IgD-negative memory B cell (primary cell): Measurements from ENCODE around the gene EXOC2. TPM values are rescaled to one million over a fixed set of nuclear protein-coding genes. Genes with fewer than 3 reads are reported as not detected.

Experiments used
- H3K27ac Mint-ChIP-seq, 3 donors: one replicate each; pipeline ENCODE4 v1.8.0; 2020 to 2022; ENCODE audit warnings: mild to moderate bottlenecking in 3 of 3, mixed read lengths in 3 of 3, moderate library complexity in 1 of 3
- H3K27me3 Mint-ChIP-seq: one replicate; pipeline ENCODE4 v1.8.0; 2021; ENCODE audit warnings: mixed read lengths
- H3K36me3 Mint-ChIP-seq: one replicate; pipeline ENCODE4 v1.8.0; 2020; ENCODE audit warnings: mild to moderate bottlenecking, mixed read lengths
- H3K4me1 Mint-ChIP-seq, 3 donors: one replicate each; pipeline ENCODE4 v1.8.0; 2020 to 2022; ENCODE audit warnings: mixed read lengths in 3 of 3, mild to moderate bottlenecking in 1 of 3
- H3K4me3 Mint-ChIP-seq, 4 donors: one replicate each; pipeline ENCODE4 v1.8.0; 2020 to 2022; ENCODE audit warnings: mild to moderate bottlenecking in 4 of 4, mixed read lengths in 4 of 4, moderate library complexity in 3 of 4
- H3K9me3 Mint-ChIP-seq, 3 donors: one replicate each; pipeline ENCODE4 v1.8.0; 2020 to 2021; ENCODE audit warnings: mixed read lengths in 3 of 3, mild to moderate bottlenecking in 1 of 3
- polyA plus RNA-seq: library from polyadenylated mRNA; unstranded; fragments of 300-500 nt; fragmentation: Illumina TruSeq; gene quantifications from one replicate; pipeline ENCODE4 v1.2.3, GENCODE V29; 2021

Gene EXOC2
- 26.3 TPM for polyA plus RNA-seq

GRCh38 chr6:692858-693722 lies at the start of gene EXOC2:
Gene EXOC2, minus strand, starts transcription at chr6:693139. Its CDS starts 55,321 bp downstream, at chr6:637818.
- peaks cover 20 to 28% (median 22%) of the 10 kb centered on the region in 3 donors for H3K4me1 Mint-ChIP-seq
- no peaks in the 10 kb centered on the region for H3K9me3 Mint-ChIP-seq
- H3K36me3 Mint-ChIP-seq: peaks cover 5% of the 10 kb centered on the region
- H3K27me3 Mint-ChIP-seq: no peaks in the 10 kb centered on the region
- peak within 1 kb of the TSS; percentile 87 to 98 (median 96) for H3K4me3 Mint-ChIP-seq
- H3K27ac Mint-ChIP-seq: peak within 1 kb of the TSS; percentile 59 to 92 (median 65)

- Mint-ChIP-seq H3K27ac (no peak overlapping the region), H3K9me3 (no peaks in the 10 kb centered on the region), H3K27me3 (peaks cover 3% of the 10 kb centered on the region), H3K4me3 (no peak overlapping the region), H3K36me3 (no peaks in the 10 kb centered on the region), H3K4me1 (no peaks in the 10 kb centered on the region)
Observed at GRCh38 chr6:741410-742339, 48.7 kb upstream of the EXOC2 start.

GRCh38 chr6:736657-737446 lies 43.9 kb upstream of the EXOC2 start:
- Mint-ChIP-seq H3K9me3 (no peaks in the 10 kb centered on the region), H3K27me3 (peaks cover 5% of the 10 kb centered on the region), H3K27ac (no peak overlapping the region), H3K4me1 (no peaks in the 10 kb centered on the region), H3K36me3 (no peaks in the 10 kb centered on the region), H3K4me3 (peak overlapping the region in 1 of 4 donors; percentile 20)

GRCh38 chr6:733431-734219 lies 40.7 kb upstream of the EXOC2 start:
- Mint-ChIP-seq H3K36me3 (no peaks in the 10 kb centered on the region), H3K9me3 (no peaks in the 10 kb centered on the region), H3K27ac (no peak overlapping the region), H3K4me3 (no peak overlapping the region), H3K4me1 (no peaks in the 10 kb centered on the region), H3K27me3 (peaks cover 6% of the 10 kb centered on the region)

- no peaks in the 10 kb centered on the region for H3K9me3 Mint-ChIP-seq
- H3K27ac Mint-ChIP-seq: no peak overlapping the region
- no peaks in the 10 kb centered on the region for H3K36me3 Mint-ChIP-seq
- no peak overlapping the region for H3K4me3 Mint-ChIP-seq
- no peaks in the 10 kb centered on the region for H3K4me1 Mint-ChIP-seq
- peaks cover 6% of the 10 kb centered on the region for H3K27me3 Mint-ChIP-seq
Observed at GRCh38 chr6:731924-732323, 39.0 kb upstream of the EXOC2 start.

- H3K27me3 Mint-ChIP-seq: peaks cover 6% of the 10 kb centered on the region
- H3K4me3 Mint-ChIP-seq: no peak overlapping the region
- peaks cover 4% of the 10 kb centered on the region for H3K36me3 Mint-ChIP-seq
- peaks cover 0 to 2% (median 0%) of the 10 kb centered on the region in 3 donors for H3K9me3 Mint-ChIP-seq
- no peaks in the 10 kb centered on the region for H3K4me1 Mint-ChIP-seq
- no peak overlapping the region for H3K27ac Mint-ChIP-seq
Observed at GRCh38 chr6:729606-730320, 36.8 kb upstream of the EXOC2 start.

GRCh38 chr6:727856-728255 lies 34.9 kb upstream of the EXOC2 start:
- H3K9me3 Mint-ChIP-seq: peaks cover 0 to 2% (median 0%) of the 10 kb centered on the region in 3 donors
- H3K4me1 Mint-ChIP-seq: no peaks in the 10 kb centered on the region
- peaks cover 4% of the 10 kb centered on the region for H3K36me3 Mint-ChIP-seq
- H3K4me3 Mint-ChIP-seq: no peak overlapping the region
- H3K27me3 Mint-ChIP-seq: peaks cover 7% of the 10 kb centered on the region
- H3K27ac Mint-ChIP-seq: no peak overlapping the region

- Mint-ChIP-seq H3K36me3 (peaks cover 7% of the 10 kb centered on the region), H3K9me3 (peaks cover 0 to 2% (median 0%) of the 10 kb centered on the region in 3 donors), H3K27ac (no peak overlapping the region), H3K27me3 (peaks cover 13% of the 10 kb centered on the region), H3K4me1 (peaks cover 4 to 5% (median 4%) of the 10 kb centered on the region in 3 donors), H3K4me3 (no peak overlapping the region)
Observed at GRCh38 chr6:723540-723939, 30.6 kb upstream of the EXOC2 start.

GRCh38 chr6:722608-723007 lies 29.7 kb upstream of the EXOC2 start:
- peaks cover 0 to 2% (median 0%) of the 10 kb centered on the region in 3 donors for H3K9me3 Mint-ChIP-seq
- H3K27me3 Mint-ChIP-seq: peaks cover 13% of the 10 kb centered on the region
- no peak overlapping the region for H3K4me3 Mint-ChIP-seq
- H3K4me1 Mint-ChIP-seq: peaks cover 4 to 5% (median 4%) of the 10 kb centered on the region in 3 donors
- peaks cover 7% of the 10 kb centered on the region for H3K36me3 Mint-ChIP-seq
- no peak overlapping the region for H3K27ac Mint-ChIP-seq

- peaks cover 4 to 5% (median 4%) of the 10 kb centered on the region in 3 donors for H3K4me1 Mint-ChIP-seq
- H3K9me3 Mint-ChIP-seq: peaks cover 0 to 2% (median 0%) of the 10 kb centered on the region in 3 donors
- peak overlapping the region in 2 of 4 donors; percentile 49 to 85 for H3K4me3 Mint-ChIP-seq
- H3K27me3 Mint-ChIP-seq: peaks cover 13% of the 10 kb centered on the region
- peaks cover 7% of the 10 kb centered on the region for H3K36me3 Mint-ChIP-seq
- no peak overlapping the region for H3K27ac Mint-ChIP-seq
Observed at GRCh38 chr6:722077-722524, 29.2 kb upstream of the EXOC2 start.

- Mint-ChIP-seq H3K27ac (peak overlapping the region in 1 of 3 donors; percentile 25), H3K27me3 (peaks cover 13% of the 10 kb centered on the region), H3K4me1 (peaks cover 4 to 5% (median 4%) of the 10 kb centered on the region in 3 donors), H3K36me3 (peaks cover 2% of the 10 kb centered on the region), H3K4me3 (no peak overlapping the region), H3K9me3 (no peaks in the 10 kb centered on the region)
Observed at GRCh38 chr6:718345-718744, 25.4 kb upstream of the EXOC2 start.

GRCh38 chr6:717135-717534 lies 24.2 kb upstream of the EXOC2 start:
- H3K27me3 Mint-ChIP-seq: peaks cover 8% of the 10 kb centered on the region
- no peak overlapping the region for H3K4me3 Mint-ChIP-seq
- H3K27ac Mint-ChIP-seq: no peak overlapping the region
- H3K9me3 Mint-ChIP-seq: no peaks in the 10 kb centered on the region
- H3K4me1 Mint-ChIP-seq: peaks cover 2 to 3% (median 3%) of the 10 kb centered on the region in 3 donors
- peaks cover 2% of the 10 kb centered on the region for H3K36me3 Mint-ChIP-seq
